CD14-positive monocyte (primary cell): ENCODE measurements around the gene SIGLEC5. TPM values are rescaled to one million over a fixed set of nuclear protein-coding genes. Genes with fewer than 3 reads are reported as not detected.

ENCODE experiments used
- DNase-seq, 3 donors: peaks; one replicate each; pipeline ENCODE4 v3.0.0-alpha.2; 2011 to 2022
- H2AFZ ChIP-seq: 2 replicates; pipeline ENCODE4 v1.6.0; 2012; ENCODE audit warnings: mild to moderate bottlenecking, low read depth, low read length, inconsistent platforms; ENCODE audit not compliant: insufficient read depth, poor library complexity, severe bottlenecking
- H3K27ac ChIP-seq, 2 donors: 1 replicate in 1 of 2; 2 replicates in 1 of 2; pipeline ENCODE4 v1.5.1; 2012 to 2013; ENCODE audit warnings: low read length in 2 of 2, control low read depth in 1 of 2, inconsistent platforms in 1 of 2, low read depth in 1 of 2, mild to moderate bottlenecking in 1 of 2
- H3K27me3 ChIP-seq, 2 donors: one replicate each; pipeline versions ENCODE4 v1.6.0 to v1.6.1; 2011 to 2013; ENCODE audit warnings: low read length in 2 of 2; ENCODE audit not compliant: control insufficient read depth in 2 of 2, insufficient read depth in 2 of 2
- H3K36me3 ChIP-seq, 2 donors: replicated peaks in 1 of 2; 1 replicate in 1 of 2; 2 replicates in 1 of 2; pipeline versions ENCODE4 v1.5.1 to v1.6.1; 2012 to 2013; ENCODE audit warnings: low read length in 2 of 2, control low read depth in 1 of 2, inconsistent platforms in 1 of 2, mild to moderate bottlenecking in 1 of 2; ENCODE audit not compliant: insufficient read depth in 2 of 2, control insufficient read depth in 1 of 2
- H3K4me1 ChIP-seq, 2 donors: 1 replicate in 1 of 2; 2 replicates in 1 of 2; pipeline versions ENCODE4 v1.5.1 to v1.6.1; 2012 to 2013; ENCODE audit warnings: low read length in 2 of 2, control low read depth in 1 of 2, inconsistent platforms in 1 of 2, mild to moderate bottlenecking in 1 of 2, moderate library complexity in 1 of 2; ENCODE audit not compliant: insufficient read depth in 2 of 2, control insufficient read depth in 1 of 2
- H3K4me2 ChIP-seq: replicated peaks from 2 replicates; pipeline ENCODE3; 2012; ENCODE audit warnings: low read length, moderate library complexity, mild to moderate bottlenecking; ENCODE audit not compliant: poor library complexity, severe bottlenecking; ENCODE audit errors: extremely low read depth
- H3K4me3 ChIP-seq, 3 experiments: fragments of 200-600 bp in 1 of 3; sonication (generic) in 1 of 3; replicated peaks in 1 of 3; 1 replicate in 2 of 3; 2 replicates in 1 of 3; pipeline ENCODE4 v1.5.1; 2011 to 2013; ENCODE audit warnings: low read length in 3 of 3, mild to moderate bottlenecking in 3 of 3, control low read depth in 2 of 3, low read depth in 2 of 3, inconsistent platforms in 1 of 3, moderate library complexity in 1 of 3
- H3K79me2 ChIP-seq: 2 replicates; pipeline ENCODE4 v1.6.0; 2012; ENCODE audit warnings: mild to moderate bottlenecking, control low read depth, inconsistent platforms, low read length, moderate library complexity; ENCODE audit not compliant: insufficient read depth
- H3K9ac ChIP-seq: 2 replicates; pipeline ENCODE4 v1.6.0; 2017; ENCODE audit warnings: low read length, mild to moderate bottlenecking; ENCODE audit not compliant: insufficient read depth, poor library complexity, severe bottlenecking
- H3K9me3 ChIP-seq, 2 donors: replicated peaks in 1 of 2; 1 replicate in 1 of 2; 2 replicates in 1 of 2; pipeline versions ENCODE4 v1.5.1 to v1.6.1; 2012 to 2013; ENCODE audit warnings: low read length in 2 of 2, control low read depth in 1 of 2; ENCODE audit not compliant: control insufficient read depth in 1 of 2, insufficient read depth in 1 of 2
- H4K20me1 ChIP-seq: 2 replicates; pipeline ENCODE4 v1.6.0; 2012; ENCODE audit warnings: mild to moderate bottlenecking, low read length, control low read depth, moderate library complexity; ENCODE audit not compliant: insufficient read depth
- H3K27ac Mint-ChIP-seq, 7 donors: one replicate each; pipeline ENCODE4 v1.8.0; 2020; ENCODE audit warnings: mild to moderate bottlenecking in 7 of 7, mixed read lengths in 7 of 7, moderate library complexity in 6 of 7, inconsistent platforms in 2 of 7
- H3K27me3 Mint-ChIP-seq, 3 donors: one replicate each; pipeline ENCODE4 v1.8.0; 2021 to 2022; ENCODE audit warnings: low read depth in 3 of 3, mild to moderate bottlenecking in 3 of 3, mixed read lengths in 3 of 3, moderate library complexity in 3 of 3, inconsistent platforms in 1 of 3
- H3K36me3 Mint-ChIP-seq, 2 donors: one replicate each; pipeline ENCODE4 v1.8.0; 2020; ENCODE audit warnings: mixed read lengths in 2 of 2, inconsistent platforms in 1 of 2, mild to moderate bottlenecking in 1 of 2
- H3K4me1 Mint-ChIP-seq: one replicate; pipeline ENCODE4 v1.8.0; 2020; ENCODE audit warnings: mild to moderate bottlenecking, mixed read lengths
- H3K4me3 Mint-ChIP-seq, 2 donors: one replicate each; pipeline ENCODE4 v1.8.0; 2020; ENCODE audit warnings: mild to moderate bottlenecking in 2 of 2, mixed read lengths in 2 of 2, moderate library complexity in 1 of 2
- H3K9me3 Mint-ChIP-seq, 7 donors: one replicate each; pipeline ENCODE4 v1.8.0; 2020 to 2022; ENCODE audit warnings: mixed read lengths in 7 of 7, mild to moderate bottlenecking in 6 of 7, moderate library complexity in 6 of 7, inconsistent platforms in 2 of 7
- CTCF ChIP-seq: fragments of 200-600 bp; IDR thresholded peaks from one replicate; pipeline ENCODE4 v1.8.0; 2022; ENCODE audit warnings: antibody characterized with exemption, mild to moderate bottlenecking
- WGBS: methylation state at CpG from one replicate; pipeline ENCODE4 v1.1.5; 2013; ENCODE audit warnings: missing lambda C conversion rate; ENCODE audit not compliant: insufficient coverage; 5-methylcytosine and 5-hydroxymethylcytosine counted together
- intact Hi-C, 2 donors: fragments of 100-400 bp; cut with micrococcal nuclease; formaldehyde crosslinking; loops; one replicate each; pipeline versions ENCODE4 v1.15.0 to v1.15.1; 2023
- polyA plus RNA-seq, 3 donors: library from polyadenylated mRNA; depleted of rRNA in 1 of 3; unstranded in 2 of 3; stranded (reverse) in 1 of 3; fragments of 300-500 nt in 2 of 3; fragments of >200 nt in 1 of 3; fragmentation: Illumina TruSeq in 2 of 3; gene quantifications; 1 replicate in 2 of 3; 2 replicates in 1 of 3; pipeline ENCODE4 v1.2.3, GENCODE V29; 2012 to 2021

The SIGLEC5 gene
- polyA plus RNA-seq, 3 donors, result 10.2 to 12.6 TPM; not detected in 1

- no peak for DNase-seq
- Mint-ChIP-seq H3K27me3 (peaks cover 0 to 11% (median 5%) of the 10 kb centered on the region in 3 donors), H3K4me1 (peaks cover 34% of the 10 kb centered on the region), H3K4me3 (no peak overlapping the region), H3K9me3 (peaks cover 8 to 14% (median 11%) of the 10 kb centered on the region in 7 donors), H3K36me3 (peaks cover 16 to 18% of the 10 kb centered on the region in 2 donors), H3K27ac (no peak overlapping the region)
- 93% methylated on average over 3 of the region's 3 CpGs for WGBS
- Histone ChIP-seq H4K20me1 (no peaks in the 10 kb centered on the region), H3K9ac (no peak overlapping the region), H3K9me3 (peaks cover 13 to 20% of the 10 kb centered on the region in 2 donors), H2AFZ (no peak overlapping the region), H3K79me2 (no peaks in the 10 kb centered on the region), H3K4me2 (no peak overlapping the region), H3K4me3 (no peak overlapping the region), H3K4me1 (peaks cover 31 to 35% of the 10 kb centered on the region in 2 donors), H3K27me3 (no peaks in the 10 kb centered on the region), H3K36me3 (peaks cover 10 to 21% of the 10 kb centered on the region in 2 donors), H3K27ac (no peak overlapping the region)
- intact Hi-C loops, result loop anchor here (10.0 kb wide), 1 partner anchor 486 kb away; the partner anchor contains the start of gene CTU1 (in 2 of the 2)
- TF ChIP-seq CTCF, result no peak
Observed at GRCh38 chr19:51590441-51590840, 39.8 kb downstream of the SIGLEC5 start.

- Histone ChIP-seq H3K4me3 (no peak overlapping the region), H4K20me1 (no peaks in the 10 kb centered on the region), H3K79me2 (no peaks in the 10 kb centered on the region), H3K9me3 (peaks cover 13 to 20% of the 10 kb centered on the region in 2 donors), H3K9ac (no peak overlapping the region), H3K27ac (no peak overlapping the region), H3K4me2 (no peak overlapping the region), H3K4me1 (peaks cover 22 to 28% of the 10 kb centered on the region in 2 donors), H3K36me3 (peaks cover 10 to 24% of the 10 kb centered on the region in 2 donors), H3K27me3 (no peaks in the 10 kb centered on the region), H2AFZ (no peak overlapping the region)
- 83% methylated on average over 1 of the region's 2 CpGs for WGBS
- intact Hi-C loops, result no loop called here
- Mint-ChIP-seq H3K4me1 (peaks cover 25% of the 10 kb centered on the region), H3K4me3 (no peak overlapping the region), H3K36me3 (peaks cover 21 to 23% of the 10 kb centered on the region in 2 donors), H3K27ac (no peak overlapping the region), H3K27me3 (peaks cover 0 to 9% (median 5%) of the 10 kb centered on the region in 3 donors), H3K9me3 (peaks cover 6 to 14% (median 11%) of the 10 kb centered on the region in 7 donors)
- DNase-seq, result no peak
- TF ChIP-seq CTCF, result no peak
Observed at GRCh38 chr19:51589511-51589910, 40.7 kb downstream of the SIGLEC5 start.
